ENCODE data around the gene GATAD2B.
"Not testable (repeated sequence)": the region's sequence is repeated elsewhere in the genome, so short reads cannot be mapped to it uniquely, and the experiment has no call there.

The GATAD2B gene

GRCh38 chr1:153840774-153841173, 82.0 kb downstream of the GATAD2B start:
- not testable (repeated sequence) for DNase-seq (ENCODE audit: low read depth in 2 of 2)

- not testable (repeated sequence) for DNase-seq (ENCODE audit: low read depth in 2 of 2)
Measured at GRCh38 chr1:153833968-153834367, 88.8 kb downstream of the GATAD2B start.

- no peak for DNase-seq (ENCODE audit: low read depth in 2 of 2)
Measured at GRCh38 chr1:153833171-153833570, 89.6 kb downstream of the GATAD2B start.

- DNase-seq (ENCODE audit: low read depth in 2 of 2): no peak
Measured at GRCh38 chr1:153832293-153832692, 90.5 kb downstream of the GATAD2B start.

GRCh38 chr1:153831026-153831425, 91.7 kb downstream of the GATAD2B start:
- DNase-seq (ENCODE audit: low read depth in 2 of 2): no peak

- DNase-seq (ENCODE audit: low read depth in 2 of 2): no peak
Measured at GRCh38 chr1:153827168-153827964, 95.4 kb downstream of the GATAD2B start.

- DNase-seq (ENCODE audit: low read depth in 2 of 2): no peak
Measured at GRCh38 chr1:153818876-153819275, 103.9 kb downstream of the GATAD2B start.

GRCh38 chr1:153816283-153816889, 106.4 kb downstream of the GATAD2B start:
- DNase-seq (ENCODE audit: low read depth in 2 of 2): no peak

- no peak for DNase-seq (ENCODE audit: low read depth in 2 of 2)
Measured at GRCh38 chr1:153805886-153806719, 116.7 kb downstream of the GATAD2B start.

- DNase-seq (ENCODE audit: low read depth in 2 of 2): peak; percentile 42 to 55
Measured at GRCh38 chr1:153805042-153805745, 117.6 kb downstream of the GATAD2B start.

GRCh38 chr1:153804112-153804511, 118.7 kb downstream of the GATAD2B start:
- DNase-seq (ENCODE audit: low read depth in 2 of 2): no peak

GRCh38 chr1:153803470-153804056, 119.2 kb downstream of the GATAD2B start:
- no peak for DNase-seq (ENCODE audit: low read depth in 2 of 2)

- no peak for DNase-seq (ENCODE audit: low read depth in 2 of 2)
Measured at GRCh38 chr1:153801786-153802697, 120.7 kb downstream of the GATAD2B start.

GRCh38 chr1:153801028-153801625, 121.6 kb downstream of the GATAD2B start:
- DNase-seq (ENCODE audit: low read depth in 2 of 2): no peak

- no peak for DNase-seq (ENCODE audit: low read depth in 2 of 2)
Measured at GRCh38 chr1:153800516-153800915, 122.3 kb downstream of the GATAD2B start.

GRCh38 chr1:153799566-153800465, 123.0 kb downstream of the GATAD2B start:
- no peak for DNase-seq (ENCODE audit: low read depth in 2 of 2)

- no peak for DNase-seq (ENCODE audit: low read depth in 2 of 2)
Measured at GRCh38 chr1:153799016-153799415, 123.8 kb downstream of the GATAD2B start.

- DNase-seq (ENCODE audit: low read depth in 2 of 2): no peak
Measured at GRCh38 chr1:153798468-153798780, 124.3 kb downstream of the GATAD2B start.

Data from activated CD4-positive, alpha-beta T cell treated with anti-CD3 and anti-CD28 coated beads for 24 hours (primary cell).